Stomach (tissue), 9 donors: ENCODE data around the gene HERPUD1. TPM values are rescaled to one million over a fixed set of nuclear protein-coding genes. Genes with fewer than 3 reads are reported as not detected.
A peak's percentile ranks its signal among the peaks of the same experiment; 100 is the strongest.
"Not testable (repeated sequence)": the region's sequence is repeated elsewhere in the genome, so short reads cannot be mapped to it uniquely, and the experiment has no call there.

Source experiments
- DNase-seq, 2 donors: peaks; one replicate each; pipeline versions ENCODE4 v3.0.0 to v3.0.0-alpha.2; 2013 to 2019
- H3K27ac ChIP-seq, 5 donors: fragments of 200-600 bp in 4 of 5; sonication (generic) in 4 of 5; one replicate each; pipeline ENCODE4 v1.5.1; 2013 to 2019; ENCODE audit warnings: mild to moderate bottlenecking in 1 of 5, moderate library complexity in 1 of 5
- H3K27me3 ChIP-seq, 3 donors: fragments of 200-600 bp; sonication (generic); one replicate each; pipeline ENCODE4 v1.5.1; 2017 to 2019; ENCODE audit warnings: mixed run types in 1 of 3
- H3K36me3 ChIP-seq, 4 donors: fragments of 200-600 bp; sonication (generic); 1 replicate in 3 of 4; 2 replicates in 1 of 4; pipeline ENCODE4 v1.5.1; 2016 to 2019
- H3K4me1 ChIP-seq, 4 donors: fragments of 200-600 bp; sonication (generic); one replicate each; pipeline ENCODE4 v1.5.1; 2016 to 2019
- H3K4me3 ChIP-seq, 4 donors: fragments of 200-600 bp; sonication (generic) in 3 of 4; one replicate each; pipeline ENCODE4 v1.5.1; 2016 to 2019; ENCODE audit warnings: mild to moderate bottlenecking in 1 of 4
- H3K9me3 ChIP-seq, 4 donors: fragments of 200-600 bp; sonication (generic); one replicate each; pipeline ENCODE4 v1.5.1; 2016 to 2019
- EP300 ChIP-seq: sonication (generic); formaldehyde crosslinking; IDR thresholded peaks from one replicate; pipeline ENCODE4 v1.6.1; 2017; ENCODE audit warnings: antibody characterized with exemption
- POLR2A ChIP-seq, 4 donors: fragments of 450-650 bp; IDR thresholded peaks; one replicate each; pipeline ENCODE4 v1.6.1; 2016; ENCODE audit warnings: antibody characterized with exemption in 4 of 4, control low read depth in 2 of 4, mild to moderate bottlenecking in 1 of 4, moderate library complexity in 1 of 4
- POLR2AphosphoS5 ChIP-seq, 3 donors: sonication (generic); formaldehyde crosslinking; IDR thresholded peaks; one replicate each; pipeline ENCODE4 v1.6.1; 2016; ENCODE audit warnings: antibody characterized with exemption in 3 of 3
- WGBS, 5 donors: extraction: QIAGEN DNeasy Blood & Tissue Kit in 3 of 5; methylation state at CpG; one replicate each; pipeline versions ENCODE4 v1.1.5 to v1.1.7; 2013 to 2018; 5-methylcytosine and 5-hydroxymethylcytosine counted together
- intact Hi-C: fragments of 100-400 bp; cut with DNase I; formaldehyde crosslinking; loops from one replicate; pipeline ENCODE4 v1.15.1; 2023; ENCODE audit warnings: low total_unique reads
- polyA plus RNA-seq, 3 donors: library from polyadenylated mRNA; stranded (reverse); fragments of 200-250 nt; gene quantifications; one replicate each; pipeline ENCODE4 v1.2.3, GENCODE V29; 2013
- total RNA-seq, 5 donors: library from RNA; depleted of rRNA; stranded (reverse); fragments of >200 nt; gene quantifications; one replicate each; pipeline versions ENCODE4 v1.1.0 to v1.2.3, GENCODE V29; 2014 to 2016
- TF ChIP-seq, protein P1 (sequence below), 7 experiments: fragments of 450-650 bp in 4 of 7; fragments of 200-600 bp in 3 of 7; sonication (generic) in 3 of 7; IDR thresholded peaks; one replicate each; pipeline ENCODE4 v1.5.1; 2016 to 2019; ENCODE audit warnings: antibody characterized with exemption in 7 of 7, control low read depth in 2 of 7, mild to moderate bottlenecking in 1 of 7
- donor health status: healthy with polysubstance abuse.
- donor health status: Bipolar disorder and iron deficiency.
- donor health status: healthy.

HERPUD1 gene
- total and polyA plus RNA-seq, 8 donors: 2.6 to 329 (median 74.7) TPM

DNA sequence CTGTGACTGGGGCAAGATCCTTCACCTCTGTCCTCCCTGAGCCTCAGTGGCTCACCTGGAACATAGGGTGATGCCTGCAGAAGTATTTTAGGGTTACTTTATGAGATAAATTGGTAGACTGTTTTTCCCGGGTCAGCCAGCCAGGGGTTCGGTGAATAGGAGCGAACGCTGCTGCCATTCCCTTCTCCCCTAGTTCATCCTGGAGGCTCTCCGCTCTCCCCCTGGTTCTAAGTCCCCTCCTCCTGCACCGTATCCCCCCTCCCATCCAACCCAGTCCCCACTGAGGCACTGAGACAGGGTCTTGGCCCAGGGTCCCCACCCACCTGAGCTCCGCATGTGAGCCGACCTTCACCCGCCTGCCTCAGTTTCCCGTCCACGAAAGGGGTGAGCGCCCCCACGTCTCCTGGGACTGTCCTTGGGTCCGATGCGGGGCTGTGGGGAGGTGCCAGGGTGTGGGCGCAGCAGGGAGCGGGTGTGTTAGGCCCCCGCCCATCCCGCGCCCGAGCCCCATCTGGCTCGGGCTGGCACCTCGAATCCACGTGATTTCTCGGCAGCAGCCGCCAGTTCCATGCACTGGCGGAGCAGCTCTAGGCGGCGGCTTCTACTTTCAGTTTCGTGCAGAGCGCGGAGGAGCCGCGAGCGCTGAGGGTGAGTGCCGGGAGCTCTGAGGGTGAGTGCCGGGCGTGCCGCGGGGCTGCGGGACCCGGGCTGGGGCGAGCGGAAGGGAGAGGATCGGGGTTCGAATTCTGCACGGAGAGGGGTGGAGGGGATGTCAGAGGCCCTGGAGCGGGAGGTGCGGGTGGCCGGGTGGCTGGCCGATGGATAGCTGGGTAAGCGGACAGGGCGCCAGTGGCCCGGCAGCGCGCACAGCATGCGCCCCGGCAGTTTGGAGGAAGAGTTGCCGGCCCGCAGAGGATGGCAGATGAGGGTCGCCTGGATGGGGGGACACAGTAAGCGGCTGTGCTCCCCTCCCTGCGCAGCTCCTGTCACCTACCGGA, 57.3 kb downstream of the HERPUD1 start, which contains the start of gene NLRC5:
Gene NLRC5 (plus strand): TSS at position 610 of the 998 bp plus-strand sequence. CDS start 31,156 bp downstream, outside the sequence.
- Histone ChIP-seq H3K4me3 (peak within 1 kb of the TSS; percentile 74 to 87 (median 78)), H3K36me3 (no peaks in the 10 kb centered on the region), H3K27ac (peak within 1 kb of the TSS; percentile 78 to 91 (median 88)), H3K9me3 (no peaks in the 10 kb centered on the region), H3K27me3 (no peaks in the 10 kb centered on the region), H3K4me1 (peaks cover 10 to 75% (median 44%) of the 10 kb centered on the region in 4 donors)
- WGBS, 5 donors: 3 to 4% (median 4%) methylated on average over 47 to 64 of the region's 64 CpGs
- DNase-seq: peak; percentile 92 to 96
- TF ChIP-seq POLR2AphosphoS5 (IDR thresholded peaks at IDR 0.05) (peak; percentile 84 to 95 (median 94)), EP300 (no peak), POLR2A (IDR thresholded peaks at IDR 0.05) (peak in 1 of 4 donors; percentile 70)
- TF ChIP-seq, protein P1, sequence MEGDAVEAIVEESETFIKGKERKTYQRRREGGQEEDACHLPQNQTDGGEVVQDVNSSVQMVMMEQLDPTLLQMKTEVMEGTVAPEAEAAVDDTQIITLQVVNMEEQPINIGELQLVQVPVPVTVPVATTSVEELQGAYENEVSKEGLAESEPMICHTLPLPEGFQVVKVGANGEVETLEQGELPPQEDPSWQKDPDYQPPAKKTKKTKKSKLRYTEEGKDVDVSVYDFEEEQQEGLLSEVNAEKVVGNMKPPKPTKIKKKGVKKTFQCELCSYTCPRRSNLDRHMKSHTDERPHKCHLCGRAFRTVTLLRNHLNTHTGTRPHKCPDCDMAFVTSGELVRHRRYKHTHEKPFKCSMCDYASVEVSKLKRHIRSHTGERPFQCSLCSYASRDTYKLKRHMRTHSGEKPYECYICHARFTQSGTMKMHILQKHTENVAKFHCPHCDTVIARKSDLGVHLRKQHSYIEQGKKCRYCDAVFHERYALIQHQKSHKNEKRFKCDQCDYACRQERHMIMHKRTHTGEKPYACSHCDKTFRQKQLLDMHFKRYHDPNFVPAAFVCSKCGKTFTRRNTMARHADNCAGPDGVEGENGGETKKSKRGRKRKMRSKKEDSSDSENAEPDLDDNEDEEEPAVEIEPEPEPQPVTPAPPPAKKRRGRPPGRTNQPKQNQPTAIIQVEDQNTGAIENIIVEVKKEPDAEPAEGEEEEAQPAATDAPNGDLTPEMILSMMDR (IDR thresholded peaks at IDR 0.05): peak in 1 of 7 experiments; percentile 13
- intact Hi-C loops: no loop called here

DNA sequence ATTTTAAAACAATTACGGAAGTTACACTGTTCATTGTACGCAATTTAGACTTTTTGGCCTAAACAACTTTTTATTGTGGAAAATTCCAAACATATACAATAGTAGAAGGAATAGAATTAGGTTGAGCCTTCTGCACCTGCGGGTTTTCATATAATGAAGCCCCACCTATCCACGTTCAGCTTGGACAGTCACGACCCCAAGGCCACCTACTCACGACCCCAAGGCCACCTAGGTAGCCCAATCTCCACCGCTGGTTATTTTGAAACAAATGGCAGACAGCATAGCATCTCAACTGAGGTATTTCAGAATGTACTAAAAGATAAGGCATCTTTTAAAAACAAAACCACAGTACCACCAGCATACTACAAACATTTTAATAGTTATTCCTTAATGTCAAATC, 58.0 kb downstream of the HERPUD1 start:
- WGBS, 5 donors: 8 to 15% (median 13%) methylated on average over 7 of the region's 7 CpGs
- TF ChIP-seq POLR2A (IDR thresholded peaks at IDR 0.05) (no peak), POLR2AphosphoS5 (IDR thresholded peaks at IDR 0.05) (no peak), EP300 (no peak)
- TF ChIP-seq, protein P1 (IDR thresholded peaks at IDR 0.05): no peak
- Histone ChIP-seq H3K27ac (peak overlapping the region in 4 of 5 donors; percentile 82 to 91 (median 88)), H3K9me3 (no peaks in the 10 kb centered on the region), H3K4me3 (peak overlapping the region; percentile 74 to 87 (median 78)), H3K4me1 (peaks cover 10 to 73% (median 40%) of the 10 kb centered on the region in 4 donors), H3K36me3 (no peaks in the 10 kb centered on the region), H3K27me3 (no peaks in the 10 kb centered on the region)
- no peak for DNase-seq
- intact Hi-C loops: no loop called here

DNA sequence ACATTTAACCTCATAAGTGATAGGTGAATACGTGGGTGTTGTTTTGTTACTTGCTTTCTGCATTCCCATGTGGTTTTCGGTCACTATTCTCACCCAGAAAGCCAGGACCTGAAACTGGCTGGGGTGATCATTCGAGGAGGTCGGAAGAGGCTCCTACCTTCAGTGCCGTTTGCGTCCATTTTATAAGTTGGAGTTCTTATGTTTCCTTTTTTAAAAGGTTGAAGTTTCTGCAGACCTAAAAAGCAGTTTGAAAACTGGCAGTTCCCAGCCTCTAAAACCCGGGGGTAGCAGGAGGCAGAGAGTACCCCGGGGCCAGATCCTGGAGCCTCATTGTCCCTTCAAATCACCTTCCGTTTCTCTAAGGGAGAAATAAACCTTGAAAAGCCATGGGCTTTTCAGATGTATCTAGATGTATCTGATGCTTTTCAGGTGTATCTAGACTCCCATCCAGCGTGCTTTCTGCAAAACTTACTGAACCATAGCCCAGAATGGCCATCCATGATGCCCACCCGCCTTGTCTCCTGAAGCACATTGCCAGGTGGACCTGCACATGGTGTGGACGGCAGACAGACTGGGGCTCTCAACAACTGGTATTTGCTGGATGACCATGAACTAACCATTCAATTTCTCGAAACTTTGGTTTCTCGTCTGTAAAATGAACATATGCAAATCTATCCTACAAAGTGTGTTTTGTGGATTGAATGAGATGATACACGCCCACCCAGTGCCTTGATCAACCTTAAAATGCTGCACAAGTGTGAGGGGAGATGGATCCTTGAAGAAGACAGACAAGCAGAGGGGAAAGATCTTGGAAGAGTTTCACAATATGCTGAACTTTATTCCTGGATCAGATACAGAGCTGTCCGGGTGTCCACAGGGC, 58.7 kb downstream of the HERPUD1 start:
- Histone ChIP-seq H3K4me3 (peak overlapping the region; percentile 74 to 87 (median 78)), H3K27me3 (no peaks in the 10 kb centered on the region), H3K4me1 (peaks cover 10 to 66% (median 34%) of the 10 kb centered on the region in 4 donors), H3K9me3 (no peaks in the 10 kb centered on the region), H3K36me3 (no peaks in the 10 kb centered on the region), H3K27ac (peak overlapping the region in 4 of 5 donors; percentile 82 to 91 (median 88))
- TF ChIP-seq EP300: no peak
- no peak for TF ChIP-seq POLR2A (IDR thresholded peaks at IDR 0.05)
- TF ChIP-seq POLR2AphosphoS5 (IDR thresholded peaks at IDR 0.05): no peak
- TF ChIP-seq, protein P1 (IDR thresholded peaks at IDR 0.05): no peak
- no peak for DNase-seq
- intact Hi-C loops: no loop called here
- WGBS, 5 donors: 62 to 72% (median 70%) methylated on average over 16 of the region's 16 CpGs

GRCh38 chr16:56992431-56992830, 60.5 kb downstream of the HERPUD1 start:
- not testable (repeated sequence) for H3K4me3 ChIP-seq

More at GRCh38 chr16:56992431-56992830, 60.5 kb downstream of the HERPUD1 start:
- peaks cover 0 to 10% (median 0%) of the 10 kb centered on the region in 4 donors for H3K36me3 ChIP-seq
- DNase-seq, H3K9me3 ChIP-seq, intact Hi-C loops, H3K27ac ChIP-seq, H3K27me3 ChIP-seq: not testable (repeated sequence)
- 78 to 97% (median 93%) methylated on average over 1 of the region's 1 CpG for WGBS, 5 donors
- H3K4me1 ChIP-seq: peaks cover 10 to 63% (median 29%) of the 10 kb centered on the region in 4 donors
